Neutrophil (primary cell): Measurements from ENCODE around the gene RBFOX2.
"Not testable (repeated sequence)": the region's sequence is repeated elsewhere in the genome, so short reads cannot be mapped to it uniquely, and the experiment has no call there.

Experiments
- H3K27ac ChIP-seq: fragments of 200-600 bp; sonication (generic); 2 replicates; pipeline ENCODE4 v1.5.1; 2016; ENCODE audit warnings: mild to moderate bottlenecking, moderate library complexity
- H3K27me3 ChIP-seq: fragments of 200-600 bp; sonication (generic); 2 replicates; pipeline ENCODE4 v1.6.0; 2016; ENCODE audit warnings: mild to moderate bottlenecking
- H3K36me3 ChIP-seq: fragments of 200-600 bp; sonication (generic); 2 replicates; pipeline ENCODE4 v1.5.1; 2017
- H3K4me1 ChIP-seq, 2 experiments: fragments of 200-600 bp in 1 of 2; sonication (generic) in 1 of 2; 1 replicate in 1 of 2; 2 replicates in 1 of 2; pipeline versions ENCODE4 v1.5.1 to v1.6.1; 2013 to 2016; ENCODE audit warnings: low read depth in 1 of 2, low read length in 1 of 2, mild to moderate bottlenecking in 1 of 2, moderate library complexity in 1 of 2; ENCODE audit not compliant: control insufficient read depth in 1 of 2, insufficient read depth in 1 of 2
- H3K4me3 ChIP-seq, 2 experiments: fragments of 200-600 bp in 1 of 2; sonication (generic) in 1 of 2; 1 replicate in 1 of 2; 2 replicates in 1 of 2; pipeline ENCODE4 v1.5.1; 2013 to 2016; ENCODE audit warnings: low read depth in 1 of 2, low read length in 1 of 2, mild to moderate bottlenecking in 1 of 2, moderate library complexity in 1 of 2
- H3K9me3 ChIP-seq: fragments of 200-600 bp; sonication (generic); 2 replicates; pipeline ENCODE4 v1.5.1; 2016
- CTCF ChIP-seq: fragments of 200-600 bp; sonication (generic); IDR thresholded peaks from 2 replicates; pipeline ENCODE4 v1.5.1; 2016; ENCODE audit warnings: antibody characterized with exemption

RBFOX2 gene

DNA sequence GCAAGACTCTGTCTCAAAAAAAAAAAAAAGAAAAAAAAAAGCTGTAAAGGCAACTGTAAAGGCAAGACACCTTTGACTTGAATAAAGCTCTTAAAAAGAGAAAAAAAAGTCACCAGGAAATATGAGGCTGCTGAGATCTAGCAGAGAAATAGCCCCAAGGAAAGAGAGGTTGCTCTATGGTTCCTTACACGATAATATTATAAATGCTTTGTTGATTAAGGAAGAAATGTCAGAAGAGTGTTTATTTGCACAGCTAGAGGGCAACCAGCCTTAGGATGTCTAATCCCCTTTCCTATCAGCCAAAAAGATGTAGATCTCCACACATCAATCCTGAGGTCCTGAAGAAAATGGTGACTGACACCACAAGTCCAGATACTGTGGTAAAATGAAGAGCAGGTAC lies 32.0 kb downstream of the RBFOX2 start:
- no peak overlapping the region for H3K27ac ChIP-seq
- no peaks in the 10 kb centered on the region for H3K9me3 ChIP-seq
- H3K4me1 ChIP-seq, result no peaks in the 10 kb centered on the region
- no peaks in the 10 kb centered on the region for H3K27me3 ChIP-seq
- no peak for TF ChIP-seq CTCF
- no peak overlapping the region for H3K4me3 ChIP-seq
- H3K36me3 ChIP-seq, result no peaks in the 10 kb centered on the region

- no peak overlapping the region for H3K27ac ChIP-seq
- H3K27me3 ChIP-seq, result no peaks in the 10 kb centered on the region
- H3K4me3 ChIP-seq, result no peak overlapping the region
- TF ChIP-seq CTCF, result no peak
- no peaks in the 10 kb centered on the region for H3K36me3 ChIP-seq
- no peaks in the 10 kb centered on the region for H3K4me1 ChIP-seq
- no peaks in the 10 kb centered on the region for H3K9me3 ChIP-seq
Observed at GRCh38 chr22:35995772-35996171, 32.9 kb downstream of the RBFOX2 start.

DNA sequence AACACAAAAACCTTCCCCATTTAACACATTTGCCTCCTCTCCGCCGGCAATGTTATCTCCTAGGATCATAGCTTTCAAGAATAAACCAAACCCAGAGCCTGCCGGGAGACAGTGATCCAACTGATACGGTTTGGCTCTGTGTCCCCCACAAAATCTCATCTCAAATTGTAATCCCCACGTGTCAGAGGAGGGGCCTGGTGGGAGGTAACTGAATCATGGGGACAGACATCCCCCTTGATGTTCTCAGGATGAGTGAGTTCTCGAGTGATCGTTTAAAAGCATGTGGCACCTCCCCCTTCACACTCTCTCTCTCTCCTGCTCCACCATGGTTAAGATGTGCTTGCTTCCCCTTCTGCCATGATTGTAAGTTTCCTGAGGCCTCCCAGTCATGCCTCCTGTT lies 33.3 kb downstream of the RBFOX2 start:
- Histone ChIP-seq H3K4me3 (no peak overlapping the region), H3K27ac (no peak overlapping the region), H3K36me3 (no peaks in the 10 kb centered on the region), H3K9me3 (no peaks in the 10 kb centered on the region), H3K27me3 (no peaks in the 10 kb centered on the region), H3K4me1 (no peaks in the 10 kb centered on the region)
- no peak for TF ChIP-seq CTCF

DNA sequence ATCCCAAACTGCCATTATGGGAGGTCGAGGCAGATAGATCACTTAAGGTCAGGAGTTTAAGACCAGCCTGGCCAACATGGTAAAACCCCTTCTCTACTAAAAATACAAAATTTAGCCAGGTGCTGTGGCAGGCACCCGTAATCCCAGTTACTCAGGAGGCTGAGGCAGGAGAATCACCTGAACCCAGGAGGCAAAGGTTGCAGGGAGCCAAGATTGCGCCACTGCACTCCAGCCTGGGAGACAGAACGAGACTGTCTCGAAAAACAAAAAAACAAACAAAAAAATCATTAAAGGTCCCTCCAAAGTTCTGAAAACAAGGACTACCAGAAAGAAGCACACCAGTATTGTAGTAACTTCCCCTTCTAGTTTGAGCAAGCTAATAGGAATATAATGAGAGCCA lies 34.9 kb downstream of the RBFOX2 start:
- not testable (repeated sequence) for H3K27ac ChIP-seq, H3K4me3 ChIP-seq, H3K36me3 ChIP-seq, H3K27me3 ChIP-seq, H3K4me1 ChIP-seq, H3K9me3 ChIP-seq

DNA sequence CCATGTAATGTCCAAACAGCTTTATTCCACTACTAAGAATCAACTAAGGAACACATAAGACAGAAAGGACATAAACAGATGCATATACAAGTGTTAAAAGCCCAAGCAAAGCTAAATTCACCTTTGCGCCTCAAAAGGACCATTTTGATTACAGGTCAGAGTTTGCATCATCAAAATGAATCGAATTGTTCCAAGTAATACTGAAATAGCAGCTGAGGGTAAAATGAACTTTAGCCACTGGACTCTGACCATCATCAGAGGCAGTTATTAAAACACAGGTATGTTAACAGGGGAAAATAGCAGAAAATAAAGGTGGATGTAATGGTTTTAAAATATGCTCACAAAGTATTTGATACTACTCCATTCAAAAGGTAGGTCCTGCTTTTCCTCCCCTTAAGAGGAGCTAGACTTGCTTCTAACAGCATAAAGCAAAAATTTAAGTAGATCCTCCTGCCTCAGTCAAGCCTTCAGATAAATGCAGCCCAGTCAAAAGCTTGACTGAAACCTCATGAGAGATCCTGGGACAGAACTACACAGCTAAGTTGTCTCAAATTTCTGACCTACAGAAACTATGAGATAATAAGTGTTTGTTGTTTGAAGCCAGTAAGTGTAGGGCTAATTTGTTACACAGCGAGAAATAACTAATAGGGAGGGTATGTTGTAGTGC lies 35.4 kb downstream of the RBFOX2 start:
- no peaks in the 10 kb centered on the region for H3K4me1 ChIP-seq
- no peaks in the 10 kb centered on the region for H3K36me3 ChIP-seq
- H3K27me3 ChIP-seq, result peaks cover 4% of the 10 kb centered on the region
- no peaks in the 10 kb centered on the region for H3K9me3 ChIP-seq
- H3K27ac ChIP-seq, result no peak overlapping the region
- H3K4me3 ChIP-seq, result no peak overlapping the region
- TF ChIP-seq CTCF, result no peak

- H3K36me3 ChIP-seq, result no peaks in the 10 kb centered on the region
- no peak for TF ChIP-seq CTCF
- H3K4me1 ChIP-seq, result no peaks in the 10 kb centered on the region
- H3K4me3 ChIP-seq, result no peak overlapping the region
- no peak overlapping the region for H3K27ac ChIP-seq
- H3K9me3 ChIP-seq, result no peaks in the 10 kb centered on the region
- H3K27me3 ChIP-seq, result peaks cover 4% of the 10 kb centered on the region
Observed at GRCh38 chr22:35991168-35991567, 37.5 kb downstream of the RBFOX2 start.
